Colonic mucosa (tissue), 4 donors: ENCODE data around the gene EHD1. TPM values are rescaled to one million over a fixed set of nuclear protein-coding genes. Genes with fewer than 3 reads are reported as not detected.
A peak's percentile ranks its signal among the peaks of the same experiment; 100 is the strongest.
"Not testable (repeated sequence)": the region's sequence is repeated elsewhere in the genome, so short reads cannot be mapped to it uniquely, and the experiment has no call there.

Experiments used
- DNase-seq: peaks from one replicate; pipeline ENCODE4 v3.0.0-alpha.2; 2020
- H3K27ac ChIP-seq: fragments of 200-600 bp; one replicate; pipeline ENCODE4 v1.8.0; 2021
- H3K27me3 ChIP-seq: fragments of 200-600 bp; one replicate; pipeline ENCODE4 v1.8.0; 2021
- H3K36me3 ChIP-seq: fragments of 200-600 bp; one replicate; pipeline ENCODE4 v1.8.0; 2021
- H3K4me1 ChIP-seq: fragments of 200-600 bp; one replicate; pipeline ENCODE4 v1.8.0; 2021; ENCODE audit warnings: mild to moderate bottlenecking
- H3K4me3 ChIP-seq: fragments of 200-600 bp; one replicate; pipeline ENCODE4 v1.8.0; 2021
- H3K9ac ChIP-seq, 2 donors: one replicate each; pipeline ENCODE4 v1.7.0; 2013; ENCODE audit warnings: control low read depth in 2 of 2, low read depth in 2 of 2, low read length in 2 of 2
- H3K9me3 ChIP-seq: fragments of 200-600 bp; one replicate; pipeline ENCODE4 v1.8.0; 2021
- CTCF ChIP-seq: fragments of 200-600 bp; IDR thresholded peaks from one replicate; pipeline ENCODE4 v1.8.0; 2022; ENCODE audit warnings: antibody characterized with exemption, mild to moderate bottlenecking
- intact Hi-C: fragments of 100-400 bp; cut with DNase I; formaldehyde crosslinking; loops from one replicate; pipeline ENCODE4 v1.14.1; 2022
- total RNA-seq, 2 donors: library from RNA; stranded (reverse); fragmentation: NEBNext Ultra II Directional in 1 of 2; extraction: Animal tissue kit (Norgen Biotek cat#: 25700) in 1 of 2; gene quantifications; one replicate each; pipeline ENCODE4 v1.2.1, GENCODE V29; 2021
- donor health status: healthy.
- donor health status: DM: no; HTN: no; CAD: no.
- donor health status: DM: no; HTN: no; CAD: no.

Gene EHD1
- total RNA-seq, 2 donors from 2014 or later, result 66.5 to 72.3 TPM

- H3K36me3 ChIP-seq, result no peaks in the 10 kb centered on the region
- no peaks in the 10 kb centered on the region for H3K9me3 ChIP-seq
- H3K4me3 ChIP-seq, result no peak overlapping the region
- peak overlapping the region; percentile 20 to 51 for H3K9ac ChIP-seq
- peaks cover 21% of the 10 kb centered on the region for H3K4me1 ChIP-seq
- H3K27ac ChIP-seq, result peak overlapping the region; percentile 1
- peak; percentile 98 for DNase-seq
- H3K27me3 ChIP-seq, result no peaks in the 10 kb centered on the region
- peak; percentile 94 for TF ChIP-seq CTCF
- intact Hi-C loops, result loop anchor here (1.0 to 10.0 kb wide), 4 partner anchors 47 to 270 kb away; partner anchors contain the start of genes BATF2, CDCA5, ZFPL1 and ZNHIT2
Measured at GRCh38 chr11:64846998-64847666, 31.3 kb downstream of the EHD1 start.

- not testable (repeated sequence) for H3K9ac ChIP-seq, H3K4me3 ChIP-seq, H3K36me3 ChIP-seq, H3K27me3 ChIP-seq, DNase-seq, H3K9me3 ChIP-seq
- H3K27ac ChIP-seq, result peak overlapping the region; percentile 18
- H3K4me1 ChIP-seq, result peaks cover 14% of the 10 kb centered on the region
- intact Hi-C loops, result loop anchor here (5.0 to 10.0 kb wide), 3 partner anchors 152 to 272 kb away; partner anchors contain the start of genes BATF2, CDCA5, ZFPL1 and ZNHIT2
Measured at GRCh38 chr11:64845776-64846129, 32.7 kb downstream of the EHD1 start.

DNA sequence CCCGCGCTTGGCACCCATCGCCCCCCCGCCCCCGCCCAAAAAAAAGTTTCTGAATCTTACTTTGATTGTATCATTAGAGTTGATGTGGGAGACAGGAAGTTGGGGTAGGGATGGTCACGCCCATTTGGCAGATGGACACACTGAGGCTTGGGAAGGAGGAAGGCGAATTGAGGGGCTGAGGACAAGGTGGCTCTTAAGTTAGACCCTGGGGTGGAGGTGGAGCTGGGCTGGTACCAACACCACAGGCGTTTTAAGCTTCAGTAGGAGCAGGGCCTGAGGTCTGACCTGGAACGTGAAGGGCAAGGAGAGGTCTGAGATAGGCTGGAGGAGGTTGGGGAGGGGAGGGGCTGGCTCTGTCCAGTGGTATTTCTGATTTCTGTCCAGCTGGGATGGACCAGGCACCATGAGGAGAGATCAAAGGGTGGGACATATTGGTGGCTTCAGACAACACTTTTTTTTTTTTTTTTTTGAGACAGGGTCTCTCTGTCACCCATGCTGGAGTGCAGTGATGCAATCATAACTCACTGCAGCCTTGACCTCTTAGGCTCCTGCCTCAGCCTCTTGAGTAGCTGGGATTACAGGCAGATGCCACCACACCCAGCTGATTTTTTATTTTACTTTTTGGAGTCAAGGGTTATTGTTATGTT lies 33.2 kb downstream of the EHD1 start:
- no peak for TF ChIP-seq CTCF
- H3K4me1 ChIP-seq, result peaks cover 14% of the 10 kb centered on the region
- no peaks in the 10 kb centered on the region for H3K36me3 ChIP-seq
- peak overlapping the region; percentile 78 for H3K27ac ChIP-seq
- no peaks in the 10 kb centered on the region for H3K27me3 ChIP-seq
- peak overlapping the region; percentile 34 for H3K4me3 ChIP-seq
- peak overlapping the region; percentile 55 to 57 for H3K9ac ChIP-seq
- intact Hi-C loops, result loop anchor here (5.0 to 10.0 kb wide), 3 partner anchors 152 to 272 kb away; partner anchors contain the start of genes BATF2, CDCA5, ZFPL1 and ZNHIT2
- no peaks in the 10 kb centered on the region for H3K9me3 ChIP-seq
- no peak for DNase-seq

DNA sequence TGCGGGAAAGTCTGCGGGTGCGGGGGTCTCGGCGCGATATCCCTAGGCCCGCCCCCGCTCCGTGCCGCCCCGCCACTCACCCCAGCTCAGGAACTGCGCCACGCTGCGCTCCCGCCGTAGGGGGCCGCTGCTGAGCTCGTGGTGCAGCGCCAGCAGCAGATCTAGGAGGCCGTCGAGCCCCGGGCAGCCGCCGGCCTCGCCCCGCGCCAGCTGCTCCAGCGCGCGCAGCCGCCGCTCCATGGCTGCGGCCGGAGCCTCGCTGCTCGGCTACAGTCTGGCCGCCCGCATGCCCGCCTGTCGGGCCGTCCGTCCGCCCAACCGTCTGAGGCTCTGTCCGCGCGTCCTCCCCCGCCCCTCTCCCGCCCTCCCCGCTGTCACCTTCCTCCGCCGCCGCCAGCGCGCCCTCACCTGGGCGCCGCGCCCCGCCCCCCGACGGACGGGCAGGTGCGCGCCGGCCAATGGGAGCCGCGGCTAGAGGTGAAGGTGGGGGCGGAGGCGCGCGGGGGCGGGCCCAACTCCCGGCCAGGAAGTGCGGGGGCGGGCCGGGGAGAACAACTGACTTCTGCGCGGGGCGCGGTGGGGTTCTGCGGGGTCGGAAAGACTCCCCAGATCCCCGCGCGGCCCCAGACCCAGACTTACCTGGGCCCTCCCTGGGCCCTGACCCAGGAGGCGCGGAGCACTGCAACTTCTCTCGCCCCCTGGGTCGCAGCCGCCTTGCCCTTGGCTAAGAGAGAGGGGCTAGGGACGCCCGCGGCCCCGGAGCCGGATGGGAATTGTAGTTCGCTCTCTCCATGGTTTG lies 33.9 kb downstream of the EHD1 start, which contains the start of gene CDC42BPG:
TSS of gene CDC42BPG (minus strand) at position 324 of the 799 bp plus-strand sequence. CDS start at position 240, 84 bp downstream.
- H3K9ac ChIP-seq, result peak within 1 kb of the TSS; percentile 70 to 98
- no peaks in the 10 kb centered on the region for H3K36me3 ChIP-seq
- H3K27me3 ChIP-seq, result no peaks in the 10 kb centered on the region
- no peaks in the 10 kb centered on the region for H3K9me3 ChIP-seq
- peak within 1 kb of the TSS; percentile 78 for H3K27ac ChIP-seq
- H3K4me1 ChIP-seq, result peaks cover 14% of the 10 kb centered on the region
- H3K4me3 ChIP-seq, result peak within 1 kb of the TSS; percentile 34
- DNase-seq, result peak; percentile 89
- TF ChIP-seq CTCF, result peak; percentile 75
- intact Hi-C loops, result loop anchor here (5.0 to 10.0 kb wide), 4 partner anchors 57 to 273 kb away; partner anchors contain the start of genes BATF2, CDCA5, ZFPL1 and ZNHIT2

DNA sequence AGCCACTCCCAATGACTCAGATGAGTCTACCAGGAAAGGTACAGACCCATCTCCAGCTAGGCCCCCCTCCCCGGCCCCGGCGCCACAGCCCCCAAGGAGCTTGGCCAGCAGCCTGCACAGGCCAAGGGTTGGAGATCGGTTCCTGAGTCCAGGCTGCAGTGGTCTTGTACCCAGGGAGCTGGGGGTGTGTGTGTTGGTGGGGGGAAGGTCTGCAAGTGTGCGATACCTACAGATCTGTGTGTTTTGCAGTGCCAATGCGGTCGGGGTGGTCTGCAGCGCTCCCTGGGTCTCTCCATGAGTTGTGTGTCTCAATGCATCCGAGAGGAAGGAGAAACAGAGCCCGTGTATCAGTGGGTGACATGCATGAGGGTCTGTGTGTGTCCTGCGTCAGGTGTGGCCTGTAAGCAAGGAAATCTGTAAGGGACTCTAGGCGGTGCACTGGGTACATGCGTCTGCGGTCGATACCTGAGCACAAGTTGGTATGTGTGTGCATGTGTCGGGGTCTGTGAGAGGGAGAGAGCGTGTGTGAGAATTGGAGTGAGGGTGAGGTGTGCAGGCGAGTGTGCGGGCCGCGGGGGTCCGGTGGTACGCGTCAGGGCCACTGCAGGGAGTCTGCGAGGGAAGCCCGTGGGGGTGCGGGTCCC lies 34.6 kb downstream of the EHD1 start:
- peak overlapping the region; percentile 70 to 98 for H3K9ac ChIP-seq
- peak; percentile 39 for DNase-seq
- TF ChIP-seq CTCF, result no peak
- H3K9me3 ChIP-seq, result no peaks in the 10 kb centered on the region
- H3K27me3 ChIP-seq, result no peaks in the 10 kb centered on the region
- intact Hi-C loops, result loop anchor here (5.0 to 10.0 kb wide), 2 partner anchors 57 to 241 kb away; partner anchors contain the start of genes CDCA5 and ZFPL1
- H3K27ac ChIP-seq, result peak overlapping the region; percentile 78
- H3K4me3 ChIP-seq, result peak overlapping the region; percentile 34
- H3K36me3 ChIP-seq, result no peaks in the 10 kb centered on the region
- H3K4me1 ChIP-seq, result peaks cover 9% of the 10 kb centered on the region
